Mesothelial cell of epicardium (in vitro differentiated cells): ENCODE results near the gene PTPRN2. TPM values are rescaled to one million over a fixed set of nuclear protein-coding genes. Genes with fewer than 3 reads are reported as not detected.

Experiments
- DNase-seq, 2 experiments: peaks; one replicate each; pipeline ENCODE4 v3.0.0; 2021; ENCODE audit warnings: low spot score in 2 of 2; ENCODE audit not compliant: unreplicated experiment in 2 of 2
- H3K27ac Mint-ChIP-seq: 2 replicates; pipeline ENCODE4 v1.8.0; 2021; ENCODE audit warnings: mixed read lengths
- H3K27me3 Mint-ChIP-seq: 2 replicates; pipeline ENCODE4 v1.8.0; 2021; ENCODE audit warnings: low read depth, mixed read lengths
- H3K36me3 Mint-ChIP-seq: 2 replicates; pipeline ENCODE4 v1.8.0; 2021; ENCODE audit warnings: mixed read lengths
- H3K4me1 Mint-ChIP-seq: 2 replicates; pipeline ENCODE4 v1.8.0; 2021; ENCODE audit warnings: mixed read lengths
- H3K4me3 Mint-ChIP-seq: 2 replicates; pipeline ENCODE4 v1.8.0; 2021; ENCODE audit warnings: mild to moderate bottlenecking, moderate library complexity, mixed read lengths
- H3K9me3 Mint-ChIP-seq: 2 replicates; pipeline ENCODE4 v1.8.0; 2021; ENCODE audit warnings: mixed read lengths
- total RNA-seq: library from RNA; stranded (reverse); gene quantifications from 3 replicates; pipeline ENCODE4 v1.2.1, GENCODE V29; 2021
- TF ChIP-seq, protein P1 (sequence below): fragments of 200-600 bp; sonication (generic); IDR thresholded peaks from one replicate; pipeline ENCODE4 v1.5.0; 2021; ENCODE audit warnings: antibody characterized with exemption; ENCODE audit not compliant: unreplicated experiment

Gene PTPRN2
- total RNA-seq, 1 donor from 2014 or later = 2.2 TPM

DNA sequence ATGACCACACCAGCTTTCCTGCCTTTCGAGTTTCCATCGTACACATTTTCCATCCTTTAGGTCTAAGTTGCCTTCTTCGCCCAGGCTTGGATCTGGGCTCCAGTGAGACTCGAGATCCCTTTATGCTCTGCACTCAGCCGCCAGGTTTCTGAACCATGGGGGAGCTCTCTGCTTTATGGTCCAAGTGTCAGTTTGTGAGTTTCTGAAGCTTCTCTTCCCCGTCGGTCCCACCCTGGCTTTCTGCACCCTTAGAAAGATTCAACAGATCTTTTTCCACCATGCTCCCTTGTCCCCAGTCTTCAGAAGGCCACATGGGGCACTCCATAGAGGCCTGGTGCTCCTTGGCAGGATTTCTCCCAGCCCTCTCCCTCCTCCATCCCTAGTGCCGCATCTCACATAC, 402.0 kb downstream of the PTPRN2 start:
- Mint-ChIP-seq H3K9me3 (peaks cover 60% of the 10 kb centered on the region), H3K36me3 (peaks cover 2% of the 10 kb centered on the region), H3K4me3 (no peak overlapping the region), H3K27ac (no peak overlapping the region), H3K27me3 (no peaks in the 10 kb centered on the region), H3K4me1 (no peaks in the 10 kb centered on the region)
- no peak for DNase-seq
- TF ChIP-seq, protein P1, sequence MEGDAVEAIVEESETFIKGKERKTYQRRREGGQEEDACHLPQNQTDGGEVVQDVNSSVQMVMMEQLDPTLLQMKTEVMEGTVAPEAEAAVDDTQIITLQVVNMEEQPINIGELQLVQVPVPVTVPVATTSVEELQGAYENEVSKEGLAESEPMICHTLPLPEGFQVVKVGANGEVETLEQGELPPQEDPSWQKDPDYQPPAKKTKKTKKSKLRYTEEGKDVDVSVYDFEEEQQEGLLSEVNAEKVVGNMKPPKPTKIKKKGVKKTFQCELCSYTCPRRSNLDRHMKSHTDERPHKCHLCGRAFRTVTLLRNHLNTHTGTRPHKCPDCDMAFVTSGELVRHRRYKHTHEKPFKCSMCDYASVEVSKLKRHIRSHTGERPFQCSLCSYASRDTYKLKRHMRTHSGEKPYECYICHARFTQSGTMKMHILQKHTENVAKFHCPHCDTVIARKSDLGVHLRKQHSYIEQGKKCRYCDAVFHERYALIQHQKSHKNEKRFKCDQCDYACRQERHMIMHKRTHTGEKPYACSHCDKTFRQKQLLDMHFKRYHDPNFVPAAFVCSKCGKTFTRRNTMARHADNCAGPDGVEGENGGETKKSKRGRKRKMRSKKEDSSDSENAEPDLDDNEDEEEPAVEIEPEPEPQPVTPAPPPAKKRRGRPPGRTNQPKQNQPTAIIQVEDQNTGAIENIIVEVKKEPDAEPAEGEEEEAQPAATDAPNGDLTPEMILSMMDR = no peak

DNA sequence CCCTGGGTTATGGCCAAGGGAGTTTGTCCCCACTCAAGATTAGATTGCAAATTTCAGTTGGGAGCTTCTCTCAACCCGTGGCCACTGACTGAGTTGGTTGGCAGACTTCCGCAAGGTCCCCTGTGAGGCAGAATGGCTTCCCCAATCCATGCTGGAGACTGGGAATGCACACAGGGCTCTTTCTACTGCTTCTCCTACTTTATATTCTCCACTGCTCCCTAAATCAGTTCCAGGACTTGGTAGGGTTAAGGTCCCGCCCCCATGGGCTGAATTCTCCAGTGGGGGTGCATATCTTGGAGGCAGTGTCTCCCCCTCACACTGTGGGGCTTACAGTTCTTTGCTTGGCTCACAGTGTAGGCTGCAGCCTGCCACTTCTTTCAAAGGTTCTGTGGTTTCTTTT, 404.2 kb downstream of the PTPRN2 start:
- TF ChIP-seq, protein P1 = no peak
- H3K27ac Mint-ChIP-seq = no peak overlapping the region
- peaks cover 73% of the 10 kb centered on the region for H3K9me3 Mint-ChIP-seq
- H3K27me3 Mint-ChIP-seq = no peaks in the 10 kb centered on the region
- no peaks in the 10 kb centered on the region for H3K36me3 Mint-ChIP-seq
- no peak for DNase-seq
- H3K4me3 Mint-ChIP-seq = no peak overlapping the region
- no peaks in the 10 kb centered on the region for H3K4me1 Mint-ChIP-seq

DNA sequence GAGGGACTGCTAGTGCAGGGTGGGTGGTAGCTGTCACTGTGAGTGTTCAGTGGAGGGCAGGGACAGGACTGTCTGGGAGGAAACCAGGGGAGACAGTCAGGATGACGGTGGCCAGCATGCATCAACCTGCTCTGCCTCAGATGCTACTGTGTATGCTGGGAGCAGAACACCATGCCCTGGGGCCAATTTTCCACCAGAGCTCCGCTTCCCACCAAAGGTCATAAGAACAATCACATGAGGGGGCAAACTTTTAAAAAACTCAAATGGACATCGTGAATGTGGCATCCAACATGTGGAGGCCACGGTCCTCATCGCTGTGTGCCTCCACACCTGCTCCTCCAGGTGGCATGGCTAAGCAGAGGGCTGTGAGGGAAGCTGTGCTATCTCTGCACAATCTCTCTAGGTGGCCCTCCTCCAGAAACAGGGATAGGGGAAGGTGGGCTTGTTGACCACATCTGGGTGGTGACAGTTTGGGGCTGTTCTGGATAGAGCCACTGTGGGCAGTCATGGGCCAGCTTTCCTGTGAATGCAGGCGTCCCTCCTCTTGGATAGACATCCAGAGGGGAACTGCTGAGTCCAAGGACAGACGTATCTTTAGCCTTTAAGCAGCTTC, 411.0 kb downstream of the PTPRN2 start:
- TF ChIP-seq, protein P1 = no peak
- Mint-ChIP-seq H3K27ac (no peak overlapping the region), H3K36me3 (peaks cover 4% of the 10 kb centered on the region)

DNA sequence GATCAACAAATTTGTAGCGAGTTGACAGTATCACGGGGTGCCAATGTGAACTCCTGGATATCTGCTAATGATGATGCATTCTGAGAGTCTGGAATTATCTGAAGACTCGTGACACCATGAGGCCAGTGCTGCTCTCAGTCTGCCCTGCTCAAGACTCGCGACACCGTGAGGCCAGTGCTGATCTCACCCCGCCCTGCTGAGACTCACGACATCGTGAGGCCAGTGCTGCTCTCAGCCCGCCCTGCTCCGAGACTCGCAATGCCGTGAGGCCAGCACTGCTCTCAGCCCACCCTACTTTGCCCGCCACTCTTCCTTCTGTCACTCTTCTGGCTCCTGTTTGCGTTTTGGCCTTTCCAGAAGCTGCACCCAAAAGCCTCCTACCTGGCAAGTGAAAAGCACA, 411.8 kb downstream of the PTPRN2 start:
- DNase-seq = no peak
- no peak overlapping the region for H3K4me3 Mint-ChIP-seq
- no peaks in the 10 kb centered on the region for H3K27me3 Mint-ChIP-seq
- no peaks in the 10 kb centered on the region for H3K4me1 Mint-ChIP-seq
- H3K27ac Mint-ChIP-seq = no peak overlapping the region
- H3K9me3 Mint-ChIP-seq = peaks cover 82% of the 10 kb centered on the region
- peaks cover 4% of the 10 kb centered on the region for H3K36me3 Mint-ChIP-seq
- TF ChIP-seq, protein P1 = no peak

More for the DNA sequence above, 411.0 kb downstream of the PTPRN2 start:
- no peaks in the 10 kb centered on the region for H3K4me1 Mint-ChIP-seq
- H3K27me3 Mint-ChIP-seq = no peaks in the 10 kb centered on the region
- H3K9me3 Mint-ChIP-seq = peaks cover 88% of the 10 kb centered on the region
- H3K4me3 Mint-ChIP-seq = no peak overlapping the region
- no peak for DNase-seq

DNA sequence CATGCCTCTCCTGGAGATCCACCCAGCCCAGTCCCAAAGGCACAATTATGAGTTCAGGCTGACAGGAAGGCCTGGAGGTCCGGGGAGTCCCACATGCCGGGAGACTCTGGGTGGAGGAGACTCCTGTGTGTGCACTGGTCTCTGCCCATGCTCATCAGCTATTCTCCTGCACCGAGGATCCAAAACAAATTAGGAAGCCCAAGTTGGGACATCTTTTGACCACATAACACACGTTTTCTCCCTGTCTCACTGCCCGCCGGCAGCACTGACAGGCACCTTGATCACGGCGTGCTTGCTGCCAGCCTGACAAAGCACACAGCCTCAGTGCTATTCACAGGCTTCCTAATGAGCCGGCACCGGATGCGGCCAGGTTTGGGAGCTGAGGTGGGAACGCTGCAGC, 412.7 kb downstream of the PTPRN2 start:
- DNase-seq = no peak
- H3K27me3 Mint-ChIP-seq = no peaks in the 10 kb centered on the region
- peaks cover 79% of the 10 kb centered on the region for H3K9me3 Mint-ChIP-seq
- TF ChIP-seq, protein P1 = no peak
- H3K4me1 Mint-ChIP-seq = no peaks in the 10 kb centered on the region
- no peak overlapping the region for H3K4me3 Mint-ChIP-seq
- no peak overlapping the region for H3K27ac Mint-ChIP-seq
- peaks cover 4% of the 10 kb centered on the region for H3K36me3 Mint-ChIP-seq

DNA sequence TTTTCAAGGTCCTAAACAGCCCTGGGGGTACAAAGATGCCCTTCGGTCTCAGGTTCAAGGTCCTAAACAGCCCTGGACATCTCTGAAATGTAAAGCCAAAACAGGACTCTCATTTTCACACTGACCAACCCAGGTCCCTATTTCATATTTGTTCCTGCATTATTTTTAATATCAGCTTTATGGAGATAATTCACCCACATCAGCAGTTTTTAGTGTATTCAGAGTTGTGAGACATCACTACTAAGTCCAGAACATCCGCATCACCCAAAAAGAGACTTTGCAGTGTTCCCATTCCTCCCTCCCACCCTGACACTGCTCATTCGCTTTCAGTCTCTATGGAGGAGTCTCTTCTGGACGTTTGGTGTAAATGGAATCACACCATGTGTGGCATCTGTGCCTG, 420.2 kb downstream of the PTPRN2 start:
- DNase-seq = no peak
- no peaks in the 10 kb centered on the region for H3K4me1 Mint-ChIP-seq
- H3K4me3 Mint-ChIP-seq = no peak overlapping the region
- H3K9me3 Mint-ChIP-seq = peaks cover 64% of the 10 kb centered on the region
- H3K36me3 Mint-ChIP-seq = no peaks in the 10 kb centered on the region
- TF ChIP-seq, protein P1 = no peak
- no peaks in the 10 kb centered on the region for H3K27me3 Mint-ChIP-seq
- H3K27ac Mint-ChIP-seq = no peak overlapping the region
